ENCODE data around the gene RFESD.

The RFESD gene

GRCh38 chr5:95667061-95667618 lies 20.6 kb downstream of the RFESD start:
- no peak for DNase-seq (ENCODE audit: extremely low read depth, low read depth)
- TF ChIP-seq CTCF (IDR thresholded peaks at IDR 0.05; ENCODE audit: low read depth, low read length): no peak

- TF ChIP-seq CTCF (IDR thresholded peaks at IDR 0.05; ENCODE audit: low read depth, low read length): no peak
- no peak for DNase-seq (ENCODE audit: extremely low read depth, low read depth)
Observed at GRCh38 chr5:95667678-95668077, 21.1 kb downstream of the RFESD start.

- no peak for DNase-seq (ENCODE audit: extremely low read depth, low read depth)
- TF ChIP-seq CTCF (IDR thresholded peaks at IDR 0.05; ENCODE audit: low read depth, low read length): no peak
Observed at GRCh38 chr5:95668216-95668615, 21.6 kb downstream of the RFESD start.

- no peak for DNase-seq (ENCODE audit: extremely low read depth, low read depth)
- TF ChIP-seq CTCF (IDR thresholded peaks at IDR 0.05; ENCODE audit: low read depth, low read length): no peak
Observed at GRCh38 chr5:95668728-95669127, 22.2 kb downstream of the RFESD start.

GRCh38 chr5:95669540-95669939 lies 23.0 kb downstream of the RFESD start:
- TF ChIP-seq CTCF (IDR thresholded peaks at IDR 0.05; ENCODE audit: low read depth, low read length): no peak
- DNase-seq (ENCODE audit: extremely low read depth, low read depth): peak; percentile 77

- DNase-seq (ENCODE audit: extremely low read depth, low read depth): no peak
- TF ChIP-seq CTCF (IDR thresholded peaks at IDR 0.05; ENCODE audit: low read depth, low read length): no peak
Observed at GRCh38 chr5:95669985-95670384, 23.4 kb downstream of the RFESD start.

GRCh38 chr5:95670568-95670967 lies 24.0 kb downstream of the RFESD start:
- TF ChIP-seq CTCF (IDR thresholded peaks at IDR 0.05; ENCODE audit: low read depth, low read length): no peak
- DNase-seq (ENCODE audit: extremely low read depth, low read depth): no peak
